Endothelial cell of umbilical vein (primary cell): ENCODE data around the gene SMIM31. TPM values are rescaled to one million over a fixed set of nuclear protein-coding genes. Genes with fewer than 3 reads are reported as not detected.

Experiments used
- BruUV-seq: library from RNA; stranded (reverse); fragments of 400-500 nt; replicated peaks from 2 replicates; lab custom pipeline; 2021; lab: Mats Ljungman, UMichigan
- CTCF ChIA-PET: fragments of 300-600, 350-600 bp; sonication (Branson Sonifier 250); formaldehyde crosslinking; loops from one replicate; lab custom pipeline; 2021; ENCODE audit warnings: antibody characterized with exemption, inconsistent platforms; lab: Charles Lee
- POLR2A ChIA-PET: fragments of 300-600, 350-600 bp; sonication (Branson Sonifier 250); formaldehyde crosslinking; loops from one replicate; lab custom pipeline; 2021; ENCODE audit warnings: antibody characterized with exemption, inconsistent platforms; lab: Charles Lee
- DNase-seq: peaks from one replicate; pipeline ENCODE4 v3.0.0-alpha.2; 2011; ENCODE audit warnings: low read depth, low spot score
- FAIRE-seq: peaks from 2 replicates; lab custom pipeline; 2011; peaks lifted over from hg19 to GRCh38; lab: Jason Lieb, UNC
- H2AFZ ChIP-seq: 2 replicates; pipeline ENCODE4 v1.6.0; 2012; ENCODE audit warnings: low read depth, low read length, control low read depth, inconsistent platforms
- H3K27ac ChIP-seq: 2 replicates; pipeline ENCODE4 v1.5.1; 2011; ENCODE audit warnings: low read depth, mild to moderate bottlenecking, control low read depth, low read length, moderate library complexity; ENCODE audit not compliant: insufficient read depth
- H3K27me3 ChIP-seq, 2 experiments: 2 replicates each; pipeline versions ENCODE4 v1.6.0 to v1.6.1; 2011; ENCODE audit warnings: low read length in 2 of 2, mixed read lengths in 1 of 2; ENCODE audit not compliant: control insufficient read depth in 2 of 2, insufficient read depth in 2 of 2
- H3K36me3 ChIP-seq, 2 experiments: 2 replicates in 1 of 2; 3 replicates in 1 of 2; pipeline ENCODE4 v1.5.1; 2011; ENCODE audit warnings: low read length in 2 of 2, mild to moderate bottlenecking in 1 of 2, moderate library complexity in 1 of 2; ENCODE audit not compliant: control insufficient read depth in 2 of 2, insufficient read depth in 2 of 2; ENCODE audit errors: extremely low read depth in 1 of 2
- H3K4me1 ChIP-seq: 3 replicates; pipeline ENCODE4 v1.5.1; 2011; ENCODE audit warnings: mild to moderate bottlenecking, low read length; ENCODE audit not compliant: control insufficient read depth, insufficient read depth; ENCODE audit errors: extremely low read depth
- H3K4me2 ChIP-seq: 2 replicates; pipeline ENCODE4 v1.6.1; 2011; ENCODE audit warnings: low read length, control low read depth, mixed read lengths; ENCODE audit not compliant: insufficient read depth
- H3K4me3 ChIP-seq, 3 experiments: fragments of 200-600 bp in 1 of 3; sonication (generic), shearing (Covaris generic) in 1 of 3; replicated peaks in 1 of 3; 2 replicates each; pipeline ENCODE4 v1.5.1; 2011 to 2016; ENCODE audit warnings: control low read depth in 3 of 3, low read length in 3 of 3, mild to moderate bottlenecking in 2 of 3, inconsistent platforms in 1 of 3, low read depth in 1 of 3, moderate library complexity in 1 of 3; ENCODE audit not compliant: insufficient read depth in 1 of 3
- H3K79me2 ChIP-seq: 2 replicates; pipeline ENCODE4 v1.6.0; 2012; ENCODE audit warnings: low read length, inconsistent platforms; ENCODE audit not compliant: control insufficient read depth, insufficient read depth
- H3K9ac ChIP-seq: replicated peaks from 2 replicates; pipeline ENCODE3; 2011; ENCODE audit warnings: low read length, control low read depth; ENCODE audit not compliant: insufficient read depth; ENCODE audit errors: extremely low read depth
- H3K9me1 ChIP-seq: replicated peaks from 3 replicates; pipeline ENCODE4 v1.6.0; 2011; ENCODE audit warnings: mild to moderate bottlenecking, low read length; ENCODE audit not compliant: control insufficient read depth, insufficient read depth; ENCODE audit errors: extremely low read depth
- H3K9me3 ChIP-seq: replicated peaks from 2 replicates; pipeline ENCODE4 v1.5.1; 2012; ENCODE audit warnings: low read length, inconsistent platforms; ENCODE audit not compliant: control insufficient read depth, insufficient read depth
- H4K20me1 ChIP-seq: replicated peaks from 2 replicates; pipeline ENCODE3; 2011; ENCODE audit warnings: mild to moderate bottlenecking, low read length; ENCODE audit not compliant: control insufficient read depth, insufficient read depth; ENCODE audit errors: extremely low read depth
- EZH2 ChIP-seq: IDR thresholded peaks from 2 replicates; pipeline ENCODE4 v1.6.1; 2012; ENCODE audit warnings: borderline replicate concordance, low read depth, mild to moderate bottlenecking, moderate library complexity, low read length, inconsistent platforms; ENCODE audit not compliant: severe bottlenecking
- FOS ChIP-seq: IDR thresholded peaks from 2 replicates; pipeline ENCODE4 v1.6.1; 2011; ENCODE audit warnings: mild to moderate bottlenecking, low read length, moderate library complexity, borderline replicate concordance; ENCODE audit not compliant: insufficient read depth
- GATA2 ChIP-seq: IDR thresholded peaks from 2 replicates; pipeline ENCODE4 v1.7.0; 2011; ENCODE audit warnings: low read depth, mild to moderate bottlenecking, moderate library complexity, mixed read lengths, low read length; ENCODE audit not compliant: insufficient read length, insufficient read depth
- JUN ChIP-seq: IDR thresholded peaks from 2 replicates; pipeline ENCODE4 v1.6.1; 2011; ENCODE audit warnings: borderline replicate concordance, low read depth; ENCODE audit not compliant: insufficient read length, insufficient read depth
- MYC ChIP-seq: IDR thresholded peaks from one replicate; pipeline ENCODE4 v1.6.1; 2011; ENCODE audit warnings: mild to moderate bottlenecking, low read depth, low read length
- POLR2A ChIP-seq: IDR thresholded peaks from 2 replicates; pipeline ENCODE4 v1.6.1; 2012; ENCODE audit warnings: low read depth, mild to moderate bottlenecking, control low read depth, low read length
- POLR2AphosphoS5 ChIP-seq: IDR thresholded peaks from 2 replicates; pipeline ENCODE4 v1.6.1; 2012; ENCODE audit warnings: low read depth, mild to moderate bottlenecking, control low read depth, low read length, moderate library complexity; ENCODE audit not compliant: insufficient read depth
- dilution Hi-C: fragments of 300-500 bp; cut with MboI; formaldehyde crosslinking; loops from one replicate; pipeline ENCODE4 v1.15.0; 2019; ENCODE audit warnings: low sequenced_read_pairs; ENCODE audit not compliant: extremely low pct_ligation_motif_present
- intact Hi-C: fragments of 100-400 bp; cut with micrococcal nuclease; formaldehyde crosslinking; loops from one replicate; pipeline ENCODE4 v1.10.0; 2022
- polyA plus RNA-seq, 4 experiments: library from polyadenylated mRNA; depleted of rRNA in 3 of 4; stranded (reverse) in 3 of 4; unstranded in 1 of 4; fragments of >200 nt; gene quantifications; 2 replicates each; pipeline versions ENCODE4 v1.2.1 to v1.2.3, GENCODE V29; 2011 to 2012; ENCODE audit warnings: missing spikeins in 1 of 4
- total RNA-seq: library from RNA; stranded (reverse); gene quantifications from 2 replicates; pipeline ENCODE4 v1.2.3, GENCODE V29; 2021
- TF ChIP-seq, protein P1 (sequence below): IDR thresholded peaks from 2 replicates; pipeline ENCODE4 v1.6.1; 2011; ENCODE audit not compliant: insufficient read depth, insufficient read length
- TF ChIP-seq, protein P2 (sequence below), 2 donors: IDR thresholded peaks; 1 replicate in 1 of 2; 2 replicates in 1 of 2; pipeline ENCODE4 v1.5.1; 2011; ENCODE audit warnings: low read length in 2 of 2, mild to moderate bottlenecking in 2 of 2, moderate library complexity in 2 of 2, control low read depth in 1 of 2, inconsistent platforms in 1 of 2, low read depth in 1 of 2; ENCODE audit not compliant: insufficient read depth in 1 of 2; ENCODE audit errors: extremely low read depth in 1 of 2

The SMIM31 gene
- total and polyA plus RNA-seq, 2 donors (not counting 3 experiments of a cell fraction or from before 2014, with no cell fraction given) = not detected

DNA sequence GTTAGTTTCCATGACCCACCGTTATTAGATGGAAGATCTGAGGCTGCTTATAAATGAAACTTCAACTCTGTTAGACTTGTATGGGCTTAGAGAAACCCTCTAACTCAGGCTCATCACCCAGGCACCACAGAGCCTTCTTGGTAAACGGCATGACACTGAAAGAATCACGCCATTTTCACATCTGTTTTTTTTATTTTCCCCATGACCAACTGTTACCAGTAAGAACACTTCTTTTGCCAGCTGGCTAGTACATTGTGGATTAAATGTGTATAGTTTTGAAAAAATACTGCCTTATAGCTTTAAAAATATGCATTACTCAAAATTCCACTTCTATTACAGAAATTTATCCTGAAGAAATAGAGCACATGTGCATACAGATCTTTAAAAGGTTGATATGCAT, 75.0 kb downstream of the SMIM31 start:
- ChIA-PET CTCF (no interaction called here), POLR2A (no interaction called here)
- Histone ChIP-seq H3K4me3 (no peak overlapping the region), H2AFZ (no peak overlapping the region), H3K9ac (no peak overlapping the region), H3K4me2 (no peak overlapping the region), H3K79me2 (no peaks in the 10 kb centered on the region), H3K9me3 (no peaks in the 10 kb centered on the region), H3K27me3 (no peaks in the 10 kb centered on the region), H4K20me1 (no peaks in the 10 kb centered on the region), H3K9me1 (no peaks in the 10 kb centered on the region), H3K4me1 (no peaks in the 10 kb centered on the region), H3K27ac (no peak overlapping the region), H3K36me3 (no peaks in the 10 kb centered on the region)
- no TSS peak for BruUV-seq
- dilution Hi-C loops = no loop called here
- FAIRE-seq (no peak), DNase-seq (no peak)
- TF ChIP-seq POLR2AphosphoS5 (no peak), POLR2A (no peak), EZH2 (no peak), MYC (no peak)
- TF ChIP-seq, protein P1, sequence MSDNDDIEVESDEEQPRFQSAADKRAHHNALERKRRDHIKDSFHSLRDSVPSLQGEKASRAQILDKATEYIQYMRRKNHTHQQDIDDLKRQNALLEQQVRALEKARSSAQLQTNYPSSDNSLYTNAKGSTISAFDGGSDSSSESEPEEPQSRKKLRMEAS = no peak
- TF ChIP-seq, protein P2, sequence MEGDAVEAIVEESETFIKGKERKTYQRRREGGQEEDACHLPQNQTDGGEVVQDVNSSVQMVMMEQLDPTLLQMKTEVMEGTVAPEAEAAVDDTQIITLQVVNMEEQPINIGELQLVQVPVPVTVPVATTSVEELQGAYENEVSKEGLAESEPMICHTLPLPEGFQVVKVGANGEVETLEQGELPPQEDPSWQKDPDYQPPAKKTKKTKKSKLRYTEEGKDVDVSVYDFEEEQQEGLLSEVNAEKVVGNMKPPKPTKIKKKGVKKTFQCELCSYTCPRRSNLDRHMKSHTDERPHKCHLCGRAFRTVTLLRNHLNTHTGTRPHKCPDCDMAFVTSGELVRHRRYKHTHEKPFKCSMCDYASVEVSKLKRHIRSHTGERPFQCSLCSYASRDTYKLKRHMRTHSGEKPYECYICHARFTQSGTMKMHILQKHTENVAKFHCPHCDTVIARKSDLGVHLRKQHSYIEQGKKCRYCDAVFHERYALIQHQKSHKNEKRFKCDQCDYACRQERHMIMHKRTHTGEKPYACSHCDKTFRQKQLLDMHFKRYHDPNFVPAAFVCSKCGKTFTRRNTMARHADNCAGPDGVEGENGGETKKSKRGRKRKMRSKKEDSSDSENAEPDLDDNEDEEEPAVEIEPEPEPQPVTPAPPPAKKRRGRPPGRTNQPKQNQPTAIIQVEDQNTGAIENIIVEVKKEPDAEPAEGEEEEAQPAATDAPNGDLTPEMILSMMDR (IDR thresholded peaks at IDR 0.05; ENCODE audit: extremely low read depth in 1 of 2, insufficient read depth in 1 of 2, low read depth in 1 of 2, low read length in 2 of 2) = no peak
- intact Hi-C loops = no loop called here

DNA sequence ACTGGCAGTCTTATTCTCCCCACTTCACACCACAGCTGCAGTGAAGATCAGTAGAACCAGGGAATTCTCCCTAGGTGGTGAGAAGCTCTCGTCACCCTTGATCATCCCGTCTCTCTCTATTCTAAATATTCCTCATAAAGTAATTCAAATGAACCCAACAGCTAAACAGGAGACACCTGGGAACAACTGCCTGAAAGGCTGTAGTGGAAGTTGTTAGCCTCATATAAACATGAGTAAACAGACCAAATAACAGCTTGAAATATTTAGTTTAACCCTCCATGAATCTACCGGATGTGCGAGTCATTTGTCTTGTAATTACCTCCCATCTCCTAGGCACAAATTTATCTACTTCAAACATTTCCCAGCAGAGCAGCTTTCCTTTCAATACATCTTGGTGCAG, 92.6 kb downstream of the SMIM31 start:
- ChIA-PET POLR2A (no interaction called here), CTCF (no interaction called here)
- H2AFZ ChIP-seq = no peak overlapping the region
- intact Hi-C loops = no loop called here
- no peak overlapping the region for H3K27ac ChIP-seq
- FAIRE-seq (no peak), DNase-seq (no peak)
- H3K9me3 ChIP-seq = no peaks in the 10 kb centered on the region
- BruUV-seq = no TSS peak
- no peaks in the 10 kb centered on the region for H3K9me1 ChIP-seq
- H4K20me1 ChIP-seq = no peaks in the 10 kb centered on the region
- dilution Hi-C loops = no loop called here
- H3K4me1 ChIP-seq = no peaks in the 10 kb centered on the region
- TF ChIP-seq JUN (no peak), POLR2A (no peak), POLR2AphosphoS5 (no peak), GATA2 (no peak), FOS (no peak), EZH2 (no peak), MYC (no peak)
- TF ChIP-seq, protein P2 (IDR thresholded peaks at IDR 0.05; ENCODE audit: extremely low read depth in 1 of 2, insufficient read depth in 1 of 2, low read depth in 1 of 2, low read length in 2 of 2) = no peak
- TF ChIP-seq, protein P1 = no peak
- H3K79me2 ChIP-seq = no peaks in the 10 kb centered on the region
- H3K27me3 ChIP-seq = no peaks in the 10 kb centered on the region
- H3K4me2 ChIP-seq = no peak overlapping the region
- H3K36me3 ChIP-seq = no peaks in the 10 kb centered on the region
- no peak overlapping the region for H3K4me3 ChIP-seq
- H3K9ac ChIP-seq = no peak overlapping the region
